ENCODE measurements around the gene CA5A.

DNA sequence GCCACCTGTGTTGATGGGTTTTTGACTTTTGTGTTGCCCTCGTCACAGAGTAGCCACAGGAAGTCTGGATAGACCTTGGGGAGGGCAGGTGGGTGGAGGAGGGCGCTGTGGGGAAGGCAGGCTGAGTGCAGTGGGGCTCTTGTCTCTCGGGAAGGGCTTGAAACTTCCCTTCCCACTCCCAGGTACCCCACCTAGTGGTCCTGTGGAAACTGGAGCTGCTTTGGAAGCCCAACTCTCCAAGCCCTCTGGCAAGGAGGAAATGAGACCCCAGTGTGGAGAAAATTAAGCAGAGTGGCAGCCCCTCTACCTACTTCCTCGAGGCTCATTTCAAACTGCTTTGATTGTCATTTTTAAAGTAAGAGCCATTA, 9.2 kb downstream of the CA5A start:
- TF ChIP-seq, protein P1, sequence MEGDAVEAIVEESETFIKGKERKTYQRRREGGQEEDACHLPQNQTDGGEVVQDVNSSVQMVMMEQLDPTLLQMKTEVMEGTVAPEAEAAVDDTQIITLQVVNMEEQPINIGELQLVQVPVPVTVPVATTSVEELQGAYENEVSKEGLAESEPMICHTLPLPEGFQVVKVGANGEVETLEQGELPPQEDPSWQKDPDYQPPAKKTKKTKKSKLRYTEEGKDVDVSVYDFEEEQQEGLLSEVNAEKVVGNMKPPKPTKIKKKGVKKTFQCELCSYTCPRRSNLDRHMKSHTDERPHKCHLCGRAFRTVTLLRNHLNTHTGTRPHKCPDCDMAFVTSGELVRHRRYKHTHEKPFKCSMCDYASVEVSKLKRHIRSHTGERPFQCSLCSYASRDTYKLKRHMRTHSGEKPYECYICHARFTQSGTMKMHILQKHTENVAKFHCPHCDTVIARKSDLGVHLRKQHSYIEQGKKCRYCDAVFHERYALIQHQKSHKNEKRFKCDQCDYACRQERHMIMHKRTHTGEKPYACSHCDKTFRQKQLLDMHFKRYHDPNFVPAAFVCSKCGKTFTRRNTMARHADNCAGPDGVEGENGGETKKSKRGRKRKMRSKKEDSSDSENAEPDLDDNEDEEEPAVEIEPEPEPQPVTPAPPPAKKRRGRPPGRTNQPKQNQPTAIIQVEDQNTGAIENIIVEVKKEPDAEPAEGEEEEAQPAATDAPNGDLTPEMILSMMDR (IDR thresholded peaks at IDR 0.05), result no peak
- TF ChIP-seq POLR2A (IDR thresholded peaks at IDR 0.05) (no peak), EP300 (IDR thresholded peaks at IDR 0.05) (no peak), POLR2AphosphoS5 (IDR thresholded peaks at IDR 0.05) (no peak)

Data from sigmoid colon (tissue), 4 donors.